ENCODE measurements around the gene APOA4. TPM values are rescaled to one million over a fixed set of nuclear protein-coding genes. Genes with fewer than 3 reads are reported as not detected.

Gene APOA4
- total RNA-seq, 1 donor from 2014 or later = not detected

DNA sequence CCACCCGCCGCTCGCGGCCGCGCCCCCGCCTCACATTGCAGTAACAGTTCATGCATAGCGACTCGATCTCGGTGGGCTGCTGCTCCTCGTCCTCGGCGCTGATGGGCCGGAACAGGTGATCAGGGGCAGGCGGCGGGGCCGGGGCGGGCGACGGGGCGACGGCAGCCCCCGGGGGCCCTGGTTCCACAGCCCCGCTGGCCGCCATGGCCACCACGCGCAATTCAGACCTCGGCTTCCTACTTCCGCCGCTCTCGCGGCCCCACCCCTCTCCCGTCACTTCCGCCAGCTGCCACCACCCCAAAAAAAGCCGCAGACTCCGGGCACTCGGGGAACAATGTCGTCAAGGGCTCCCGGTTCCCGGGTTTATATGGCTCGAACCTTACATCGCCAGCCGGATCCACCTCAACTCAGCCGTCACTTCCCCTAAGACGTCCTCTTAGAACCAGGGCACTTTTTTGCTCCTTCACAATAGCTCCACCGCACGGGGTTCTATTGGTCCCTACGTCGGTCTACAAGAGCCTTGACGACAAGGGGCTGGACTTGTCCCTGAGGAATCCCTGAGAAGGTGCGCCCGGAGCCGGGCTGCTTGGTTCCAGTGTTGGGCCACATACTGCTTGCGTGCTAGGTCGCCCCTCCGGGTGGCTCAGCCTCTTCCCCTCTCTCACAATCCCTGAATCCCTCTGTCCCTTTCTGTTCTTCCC lies 35.2 kb downstream of the APOA4 start, which contains the start of gene ZPR1:
Gene ZPR1 (minus strand): TSS at position 238 of the 701 bp plus-strand sequence. CDS start 33 bp downstream, at position 205.
- Mint-ChIP-seq H3K27ac (peak within 1 kb of the TSS; percentile 88), H3K36me3 (ENCODE audit: low read depth) (peaks cover 38% of the 10 kb centered on the region), H3K4me1 (ENCODE audit: low read depth) (peaks cover 50% of the 10 kb centered on the region), H3K9me3 (no peaks in the 10 kb centered on the region), H3K4me3 (peak within 1 kb of the TSS; percentile 90), H3K27me3 (ENCODE audit: insufficient read depth) (no peaks in the 10 kb centered on the region)
- DNase-seq (ENCODE audit: low spot score) = peak; percentile 84
- intact Hi-C loops (cut with micrococcal nuclease) = loop anchor here (1.0 to 5.0 kb wide), 6 partner anchors 15 to 539 kb away; partner anchors contain the start of genes CEP164 and PAFAH1B2

DNA sequence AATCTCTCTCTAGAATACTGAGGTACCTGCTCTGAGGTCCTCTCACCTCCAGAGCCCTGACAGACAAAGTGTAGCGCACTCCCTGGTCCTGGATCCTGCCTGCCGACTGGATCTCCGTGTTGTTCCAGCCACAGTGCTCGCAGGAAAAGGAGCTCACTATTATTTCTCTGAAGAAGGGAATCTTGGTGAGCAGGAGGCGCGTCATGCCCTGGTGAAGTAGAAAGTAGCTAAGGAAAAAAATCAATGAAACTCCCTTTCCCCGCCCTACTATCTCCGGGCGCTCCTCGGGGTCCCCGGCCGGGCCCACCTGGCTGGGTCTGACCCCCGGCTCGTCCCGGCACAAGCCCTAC lies 35.7 kb downstream of the APOA4 start:
- Mint-ChIP-seq H3K36me3 (ENCODE audit: low read depth) (peaks cover 43% of the 10 kb centered on the region), H3K4me3 (peak overlapping the region; percentile 90), H3K27me3 (ENCODE audit: insufficient read depth) (no peaks in the 10 kb centered on the region), H3K27ac (peak overlapping the region; percentile 70), H3K4me1 (ENCODE audit: low read depth) (peaks cover 56% of the 10 kb centered on the region), H3K9me3 (no peaks in the 10 kb centered on the region)
- no peak for DNase-seq (ENCODE audit: low spot score)
- intact Hi-C loops (cut with micrococcal nuclease) = loop anchor here (5.0 kb wide), 2 partner anchors 240 to 540 kb away; partner anchors contain the start of gene CEP164

DNA sequence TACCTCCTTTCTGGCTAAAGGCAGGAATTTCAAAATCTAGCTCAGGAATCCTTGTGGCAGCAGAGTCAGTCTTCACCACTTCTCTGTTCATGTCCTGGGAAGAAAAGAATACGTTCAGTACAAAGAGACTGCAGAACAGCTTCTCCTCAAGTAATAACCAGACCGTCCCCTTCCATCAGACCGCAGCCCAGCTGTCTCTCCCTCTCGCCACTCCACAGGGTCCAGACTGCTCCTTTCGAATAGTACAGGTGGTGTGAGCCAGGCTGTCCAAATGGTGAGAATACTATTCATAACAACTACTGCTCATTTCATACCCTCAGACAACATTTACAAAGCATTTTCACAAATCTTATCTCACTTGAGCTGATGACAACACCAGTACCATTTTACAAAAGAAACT lies 36.1 kb downstream of the APOA4 start:
- H3K27ac Mint-ChIP-seq = peak overlapping the region; percentile 70
- H3K9me3 Mint-ChIP-seq = no peaks in the 10 kb centered on the region
- intact Hi-C loops (cut with micrococcal nuclease) = loop anchor here (5.0 kb wide), 2 partner anchors 240 to 540 kb away; partner anchors contain the start of gene CEP164
- H3K36me3 Mint-ChIP-seq (ENCODE audit: low read depth) = peaks cover 47% of the 10 kb centered on the region
- peaks cover 60% of the 10 kb centered on the region for H3K4me1 Mint-ChIP-seq (ENCODE audit: low read depth)
- H3K4me3 Mint-ChIP-seq = peak overlapping the region; percentile 90
- no peak for DNase-seq (ENCODE audit: low spot score)
- no peaks in the 10 kb centered on the region for H3K27me3 Mint-ChIP-seq (ENCODE audit: insufficient read depth)

DNA sequence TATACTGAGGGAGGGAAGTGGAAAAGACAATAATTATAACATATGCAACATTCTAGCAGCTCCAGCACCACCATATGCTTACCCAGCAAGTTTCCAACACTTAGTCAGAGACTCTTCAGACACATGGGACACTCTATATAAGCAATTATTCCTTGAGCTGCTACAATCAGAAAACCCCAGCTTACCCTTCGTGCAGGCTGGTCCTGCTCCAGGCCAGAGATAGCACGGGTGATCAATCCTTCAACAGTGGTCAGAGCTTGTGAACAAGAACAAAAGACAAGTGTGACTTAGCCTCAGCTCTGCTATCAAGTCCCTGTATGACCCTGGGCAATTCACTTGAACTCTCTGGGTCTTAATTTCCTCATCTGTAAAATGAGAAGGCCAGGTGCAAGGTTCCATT lies 36.8 kb downstream of the APOA4 start:
- DNase-seq (ENCODE audit: low spot score) = no peak
- Mint-ChIP-seq H3K36me3 (ENCODE audit: low read depth) (peaks cover 53% of the 10 kb centered on the region), H3K9me3 (no peaks in the 10 kb centered on the region), H3K4me3 (peak overlapping the region; percentile 90), H3K4me1 (ENCODE audit: low read depth) (peaks cover 63% of the 10 kb centered on the region), H3K27me3 (ENCODE audit: insufficient read depth) (no peaks in the 10 kb centered on the region), H3K27ac (no peak overlapping the region)
- intact Hi-C loops (cut with micrococcal nuclease) = loop anchor here (5.0 kb wide), 2 partner anchors 241 to 541 kb away; partner anchors contain the start of gene CEP164

DNA sequence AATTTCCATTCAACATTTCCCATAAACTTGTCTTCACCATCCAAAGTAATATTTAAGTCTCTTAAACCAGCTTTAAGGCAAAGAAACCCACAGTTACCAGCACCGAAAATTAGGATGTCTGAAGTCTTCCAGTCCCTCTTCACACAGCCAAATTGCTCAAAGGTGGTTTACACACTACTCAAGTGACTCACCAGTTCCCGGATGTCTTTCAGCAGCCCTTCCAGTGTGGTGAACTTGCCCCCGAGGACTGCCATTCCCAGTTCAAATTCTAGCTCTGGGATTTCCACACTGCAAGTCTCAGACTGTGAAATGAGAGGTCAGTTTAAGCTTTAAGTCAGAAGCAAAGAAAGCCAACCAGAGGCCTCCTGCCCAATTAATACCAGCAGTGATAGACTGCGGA lies 40.4 kb downstream of the APOA4 start:
- H3K27ac Mint-ChIP-seq = no peak overlapping the region

DNA sequence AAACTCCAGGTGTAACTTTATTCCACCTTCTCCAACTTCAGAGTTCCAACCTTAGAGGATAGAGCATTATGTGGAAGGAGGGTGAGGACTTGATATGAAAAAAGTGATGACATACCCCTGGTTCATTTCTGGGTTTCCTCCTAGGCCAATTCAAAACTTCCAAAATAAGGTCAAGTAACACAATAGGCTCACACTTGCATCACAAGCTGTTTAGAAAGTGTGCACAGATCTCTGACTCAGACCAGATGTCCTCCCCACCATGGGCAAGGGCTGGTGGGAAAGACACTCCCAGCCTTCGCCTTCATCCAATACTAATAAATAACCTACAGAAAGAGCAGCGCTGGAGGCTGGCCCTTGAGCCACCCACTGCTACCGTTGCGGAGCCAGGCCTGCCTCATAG lies 44.5 kb downstream of the APOA4 start:
- no peak overlapping the region for H3K27ac Mint-ChIP-seq
- no peaks in the 10 kb centered on the region for H3K9me3 Mint-ChIP-seq
- H3K4me3 Mint-ChIP-seq = no peak overlapping the region
- peaks cover 71% of the 10 kb centered on the region for H3K4me1 Mint-ChIP-seq (ENCODE audit: low read depth)
- DNase-seq (ENCODE audit: low spot score) = no peak
- H3K27me3 Mint-ChIP-seq (ENCODE audit: insufficient read depth) = no peaks in the 10 kb centered on the region
- intact Hi-C loops (cut with micrococcal nuclease) = no loop called here
- H3K36me3 Mint-ChIP-seq (ENCODE audit: low read depth) = peaks cover 68% of the 10 kb centered on the region

More for the DNA sequence above, 40.4 kb downstream of the APOA4 start:
- H3K4me3 Mint-ChIP-seq = no peak overlapping the region
- DNase-seq (ENCODE audit: low spot score) = no peak
- intact Hi-C loops (cut with micrococcal nuclease) = no loop called here
- H3K36me3 Mint-ChIP-seq (ENCODE audit: low read depth) = peaks cover 85% of the 10 kb centered on the region
- H3K27me3 Mint-ChIP-seq (ENCODE audit: insufficient read depth) = no peaks in the 10 kb centered on the region
- H3K4me1 Mint-ChIP-seq (ENCODE audit: low read depth) = peaks cover 74% of the 10 kb centered on the region
- no peaks in the 10 kb centered on the region for H3K9me3 Mint-ChIP-seq

DNA sequence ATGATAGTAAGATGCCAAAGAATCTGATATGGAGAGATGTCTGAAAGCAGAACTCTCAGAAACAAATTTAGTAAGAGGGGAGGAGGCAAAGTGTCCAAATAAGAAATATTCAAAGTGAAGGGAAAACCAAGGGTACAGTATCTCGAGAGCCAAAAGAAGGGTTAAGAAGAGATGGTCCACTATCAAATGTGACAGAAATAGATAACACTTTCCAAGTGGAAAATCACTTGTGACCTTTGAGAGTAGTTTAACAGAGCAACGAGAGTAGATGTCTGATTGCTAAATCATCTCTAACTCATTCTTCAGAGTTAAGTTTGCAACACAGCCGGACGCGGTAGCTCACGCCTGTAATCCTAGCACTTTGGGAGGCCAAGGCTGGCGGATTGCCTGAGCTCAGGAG lies 46.0 kb downstream of the APOA4 start:
- no peak overlapping the region for H3K4me3 Mint-ChIP-seq
- peaks cover 54% of the 10 kb centered on the region for H3K36me3 Mint-ChIP-seq (ENCODE audit: low read depth)
- H3K4me1 Mint-ChIP-seq (ENCODE audit: low read depth) = peaks cover 62% of the 10 kb centered on the region
- intact Hi-C loops (cut with micrococcal nuclease) = no loop called here
- no peak for DNase-seq (ENCODE audit: low spot score)
- peak overlapping the region; percentile 14 for H3K27ac Mint-ChIP-seq
- no peaks in the 10 kb centered on the region for H3K27me3 Mint-ChIP-seq (ENCODE audit: insufficient read depth)
- no peaks in the 10 kb centered on the region for H3K9me3 Mint-ChIP-seq

DNA sequence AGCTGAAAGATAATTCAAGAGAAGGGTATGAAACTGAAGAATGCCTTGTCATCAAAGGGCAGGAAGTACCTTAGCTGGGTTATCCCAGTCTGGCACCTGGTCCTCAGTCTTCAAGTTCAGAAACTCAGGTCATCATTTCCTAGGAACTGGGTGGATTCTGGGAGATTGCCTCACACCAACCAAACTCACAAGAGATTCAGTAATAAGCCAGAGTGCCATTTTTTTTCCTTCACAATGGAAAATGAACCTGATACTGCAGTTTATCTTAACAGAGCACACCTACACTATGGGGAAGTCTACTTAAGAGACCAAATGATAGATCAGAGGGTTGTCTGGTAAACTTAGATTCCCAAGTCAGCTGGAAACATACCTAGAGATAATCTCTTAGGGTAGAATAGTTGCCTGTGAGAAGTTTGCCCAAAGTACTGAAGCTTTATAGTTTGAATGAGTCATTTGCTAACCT lies 46.6 kb downstream of the APOA4 start:
- Mint-ChIP-seq H3K4me1 (ENCODE audit: low read depth) (peaks cover 65% of the 10 kb centered on the region), H3K27ac (peak overlapping the region; percentile 19), H3K27me3 (ENCODE audit: insufficient read depth) (no peaks in the 10 kb centered on the region), H3K36me3 (ENCODE audit: low read depth) (peaks cover 51% of the 10 kb centered on the region), H3K4me3 (no peak overlapping the region), H3K9me3 (no peaks in the 10 kb centered on the region)
- intact Hi-C loops (cut with micrococcal nuclease) = no loop called here
- no peak for DNase-seq (ENCODE audit: low spot score)

DNA sequence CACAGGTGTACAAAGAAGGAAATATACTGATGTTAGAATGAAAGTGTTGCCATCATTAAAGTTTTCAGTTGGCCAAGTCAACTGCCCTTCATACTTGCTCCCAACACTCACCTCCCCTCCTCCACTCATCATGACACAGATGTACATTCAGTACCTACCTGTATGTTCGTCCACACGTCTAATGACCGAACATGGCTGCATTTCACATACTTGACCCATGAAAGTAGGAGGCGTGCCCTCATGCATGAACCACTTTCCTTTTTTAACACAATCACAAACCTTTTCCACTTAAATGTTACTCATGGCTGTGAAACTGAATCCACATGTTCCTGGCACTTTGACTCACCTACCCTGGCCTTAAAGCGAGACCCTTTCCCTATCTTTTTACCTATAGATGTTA lies 47.1 kb downstream of the APOA4 start:
- peaks cover 65% of the 10 kb centered on the region for H3K4me1 Mint-ChIP-seq (ENCODE audit: low read depth)
- no peak for DNase-seq (ENCODE audit: low spot score)
- no peaks in the 10 kb centered on the region for H3K9me3 Mint-ChIP-seq
- intact Hi-C loops (cut with micrococcal nuclease) = no loop called here
- H3K27me3 Mint-ChIP-seq (ENCODE audit: insufficient read depth) = no peaks in the 10 kb centered on the region
- peaks cover 48% of the 10 kb centered on the region for H3K36me3 Mint-ChIP-seq (ENCODE audit: low read depth)
- no peak overlapping the region for H3K4me3 Mint-ChIP-seq
- H3K27ac Mint-ChIP-seq = peak overlapping the region; percentile 19

DNA sequence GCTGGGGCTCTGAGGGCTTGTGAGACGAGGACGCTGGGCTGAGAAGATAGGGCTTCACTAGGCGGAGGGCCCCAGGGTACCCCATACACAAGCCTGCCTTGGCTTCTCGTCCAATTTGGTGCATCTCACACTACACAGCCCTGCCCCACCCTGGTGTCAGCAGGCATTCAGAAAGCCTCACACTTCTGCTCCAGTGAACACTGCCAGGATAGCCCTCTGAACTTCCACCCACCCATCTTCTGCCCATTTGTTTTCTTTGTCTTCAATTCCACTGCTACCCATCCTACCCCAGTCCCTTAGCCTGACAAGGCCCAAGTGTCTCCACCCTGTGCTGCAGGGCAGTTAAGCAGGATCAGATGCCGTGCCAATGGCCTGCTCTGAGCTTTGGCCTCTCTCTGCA lies 48.4 kb downstream of the APOA4 start:
- peaks cover 64% of the 10 kb centered on the region for H3K4me1 Mint-ChIP-seq (ENCODE audit: low read depth)

DNA sequence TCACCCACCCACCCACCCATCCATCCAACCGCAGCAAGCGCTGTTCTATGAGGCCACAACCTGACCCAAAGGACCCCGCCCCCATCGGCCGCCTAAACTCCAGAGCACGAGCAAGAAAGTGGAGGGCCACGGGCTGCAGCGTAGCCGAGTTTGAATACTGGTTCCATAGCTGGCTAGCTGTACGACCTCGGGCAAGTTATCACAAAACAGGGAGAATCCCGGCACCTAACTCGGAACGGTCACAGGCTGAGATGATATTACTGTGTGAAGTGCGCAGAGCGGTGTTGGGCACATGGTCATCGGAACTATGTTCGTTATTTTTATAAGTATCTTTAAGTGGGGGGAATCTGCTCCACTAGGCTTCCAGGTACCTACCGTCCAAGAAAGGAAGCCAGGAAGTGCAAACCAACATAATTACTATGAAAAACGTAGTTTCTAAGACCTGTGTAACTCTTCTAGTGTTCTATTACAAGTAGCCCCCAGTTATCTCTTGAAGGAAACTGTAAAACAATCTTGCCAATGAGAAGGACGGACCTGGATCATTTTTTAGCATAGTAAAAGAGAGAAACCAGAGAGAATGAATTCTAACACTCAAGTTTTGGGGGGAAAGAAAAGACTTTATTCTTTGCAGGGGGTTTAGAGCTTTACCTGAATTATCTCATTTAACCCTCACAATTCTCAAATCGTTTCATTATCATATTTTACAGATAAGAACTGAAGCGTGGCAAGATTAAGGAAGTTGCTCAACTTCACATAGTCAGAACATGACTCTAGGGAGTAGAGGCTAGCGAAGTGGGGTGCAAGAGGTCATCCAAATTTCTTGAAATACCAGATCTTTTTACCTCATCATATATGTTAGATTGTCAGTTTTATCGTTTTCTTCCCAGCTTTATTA lies 49.7 kb downstream of the APOA4 start:
- H3K4me3 Mint-ChIP-seq = peak overlapping the region; percentile 99
- peaks cover 52% of the 10 kb centered on the region for H3K4me1 Mint-ChIP-seq (ENCODE audit: low read depth)
- no peak for DNase-seq (ENCODE audit: low spot score)
- peaks cover 32% of the 10 kb centered on the region for H3K36me3 Mint-ChIP-seq (ENCODE audit: low read depth)
- intact Hi-C loops (cut with micrococcal nuclease) = loop anchor here (1.0 to 2.0 kb wide), 6 partner anchors 15 to 457 kb away; partner anchors contain the start of genes SIDT2, SIK3 and ZPR1
- H3K9me3 Mint-ChIP-seq = no peaks in the 10 kb centered on the region
- peak overlapping the region; percentile 97 for H3K27ac Mint-ChIP-seq
- H3K27me3 Mint-ChIP-seq (ENCODE audit: insufficient read depth) = no peaks in the 10 kb centered on the region

More for the DNA sequence above, 48.4 kb downstream of the APOA4 start:
- Mint-ChIP-seq H3K4me3 (peak overlapping the region; percentile 0), H3K9me3 (no peaks in the 10 kb centered on the region), H3K27me3 (ENCODE audit: insufficient read depth) (no peaks in the 10 kb centered on the region), H3K27ac (no peak overlapping the region), H3K36me3 (ENCODE audit: low read depth) (peaks cover 43% of the 10 kb centered on the region)
- no peak for DNase-seq (ENCODE audit: low spot score)
- intact Hi-C loops (cut with micrococcal nuclease) = no loop called here

DNA sequence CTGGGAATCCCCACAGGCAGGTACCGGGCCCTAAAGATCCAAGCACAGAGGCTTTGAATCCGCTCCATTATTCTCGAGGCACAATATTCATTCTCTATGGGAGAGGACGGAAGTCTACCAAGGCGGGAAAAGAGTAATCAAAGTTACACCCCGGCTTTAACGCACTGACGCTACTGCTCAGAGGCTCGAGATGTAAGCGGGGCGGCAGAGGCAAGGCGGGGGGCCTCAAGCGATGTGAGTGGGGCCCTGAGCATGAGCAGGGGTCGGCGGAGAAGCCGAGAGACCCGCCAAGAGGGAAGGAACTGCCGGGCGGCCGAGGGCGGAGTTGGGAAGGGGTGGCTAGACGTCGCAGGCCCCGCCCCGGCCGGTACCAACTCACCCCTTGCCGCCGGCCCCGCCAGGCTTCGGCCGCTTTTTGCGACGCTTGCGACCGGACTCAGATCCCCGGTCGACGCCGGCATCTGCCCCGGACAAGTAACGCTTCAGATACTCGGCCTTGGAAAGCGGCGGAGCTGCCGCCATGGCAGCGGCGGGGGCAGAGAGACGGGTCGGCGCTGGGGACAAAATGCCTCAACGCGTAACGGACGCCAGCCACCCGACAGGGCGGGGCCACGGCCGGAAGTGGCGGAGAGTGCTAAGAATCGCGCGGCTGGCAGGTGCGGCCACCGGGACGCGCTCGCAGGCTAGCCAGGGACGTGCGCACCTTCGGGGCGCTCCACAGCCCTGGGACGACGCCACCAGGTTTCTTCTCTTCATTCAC lies 50.5 kb downstream of the APOA4 start, which contains the start of gene BUD13:
Gene BUD13 (minus strand): TSS at position 545 of the 760 bp plus-strand sequence. CDS start 23 bp downstream, at position 522.
- peaks cover 24% of the 10 kb centered on the region for H3K36me3 Mint-ChIP-seq (ENCODE audit: low read depth)

More for the DNA sequence above, 50.5 kb downstream of the APOA4 start, which contains the start of gene BUD13:
- DNase-seq (ENCODE audit: low spot score) = peak; percentile 93
- intact Hi-C loops (cut with micrococcal nuclease) = loop anchor here (1.0 to 2.0 kb wide), 6 partner anchors 16 to 458 kb away; partner anchors contain the start of genes SIDT2, SIK3 and ZPR1
- no peaks in the 10 kb centered on the region for H3K9me3 Mint-ChIP-seq
- peaks cover 46% of the 10 kb centered on the region for H3K4me1 Mint-ChIP-seq (ENCODE audit: low read depth)
- no peaks in the 10 kb centered on the region for H3K27me3 Mint-ChIP-seq (ENCODE audit: insufficient read depth)
- H3K4me3 Mint-ChIP-seq = peak within 1 kb of the TSS; percentile 99
- H3K27ac Mint-ChIP-seq = peak within 1 kb of the TSS; percentile 97

All from activated T-helper 1 cell treated with anti-CD3 and anti-CD28 coated beads, Interleukin-12 subunit alpha, Interleukin-12 subunit beta, Interleukin-2, Interleukin-4 antibody, amounts not matched to agents 30 ng/mL and 10 ng/mL and 1 ng/mL, durations not matched to agents 14 hours and 24 hours and 36 hours (primary cell).